Measurements from ENCODE around the gene TMCC1.

Gene TMCC1

GRCh38 chr3:129636082-129636481 lies 257.4 kb downstream of the TMCC1 start:
- Mint-ChIP-seq H3K9me3 (peaks cover 5% of the 10 kb centered on the region), H3K4me1 (no peaks in the 10 kb centered on the region), H3K27me3 (peaks cover 17% of the 10 kb centered on the region), H3K36me3 (peaks cover 6% of the 10 kb centered on the region), H3K27ac (no peak overlapping the region), H3K4me3 (no peak overlapping the region)
- ATAC-seq = no peak

DNA sequence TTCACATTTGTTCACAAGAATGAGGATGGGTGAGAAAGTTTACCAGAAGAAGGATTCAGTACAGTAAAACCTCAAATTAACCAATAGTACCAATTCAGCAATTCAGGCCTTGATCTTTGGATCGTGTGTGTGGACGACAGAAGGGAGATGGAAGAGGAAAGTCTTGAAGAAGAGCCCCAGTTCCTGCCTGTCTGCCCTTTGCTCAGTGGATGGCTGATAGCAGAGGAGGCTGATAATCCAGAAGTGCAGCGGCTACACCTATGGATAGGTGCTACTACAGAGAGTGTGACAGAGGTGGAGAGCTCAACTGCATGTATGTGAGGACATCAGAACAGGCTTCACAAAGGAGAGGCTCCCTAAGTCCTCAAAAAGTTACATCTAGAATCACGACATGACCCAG lies 257.9 kb downstream of the TMCC1 start:
- no peak overlapping the region for H3K27ac Mint-ChIP-seq
- no peak overlapping the region for H3K4me3 Mint-ChIP-seq

DNA sequence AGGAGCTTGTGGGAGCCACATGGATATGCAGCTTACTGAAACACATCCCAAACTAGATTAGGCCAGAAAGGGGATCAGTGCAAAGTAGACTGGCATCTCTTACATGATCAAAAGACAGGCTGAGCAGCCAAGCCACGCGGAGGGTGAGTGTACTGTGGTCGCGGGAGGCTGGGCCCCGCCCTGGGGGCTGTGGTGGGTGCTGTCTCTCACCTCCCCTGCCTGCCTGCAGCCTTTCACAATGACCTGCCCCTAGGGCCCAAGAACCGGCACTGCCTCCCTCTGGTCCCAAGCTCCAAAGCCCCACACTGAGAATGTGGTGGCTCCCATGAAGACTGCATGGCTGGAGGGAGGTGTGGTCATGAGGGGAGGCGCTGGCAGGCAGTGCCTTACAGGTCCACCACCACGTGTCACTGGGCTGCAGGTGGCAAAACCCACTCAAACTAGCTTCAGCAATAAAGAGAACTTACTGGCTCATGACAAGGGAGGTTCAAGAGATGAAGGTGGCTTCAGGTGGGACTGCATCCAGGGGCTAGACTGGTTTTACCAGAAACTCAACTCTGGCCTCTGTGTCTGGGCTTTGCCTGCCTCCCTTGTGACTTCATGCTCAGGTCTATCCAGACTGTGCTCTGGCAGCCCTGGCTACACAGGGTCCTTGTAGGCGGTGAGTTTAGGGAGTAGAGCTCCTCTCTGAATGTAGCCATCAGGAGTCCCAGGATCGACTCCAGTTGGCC lies 259.6 kb downstream of the TMCC1 start:
- H3K4me1 Mint-ChIP-seq = no peaks in the 10 kb centered on the region
- H3K27ac Mint-ChIP-seq = no peak overlapping the region
- H3K9me3 Mint-ChIP-seq = peaks cover 5% of the 10 kb centered on the region
- H3K27me3 Mint-ChIP-seq = peaks cover 17% of the 10 kb centered on the region
- no peak for ATAC-seq
- no peak overlapping the region for H3K4me3 Mint-ChIP-seq
- H3K36me3 Mint-ChIP-seq = peaks cover 6% of the 10 kb centered on the region

More for the DNA sequence above, 257.9 kb downstream of the TMCC1 start:
- no peaks in the 10 kb centered on the region for H3K4me1 Mint-ChIP-seq
- no peak for ATAC-seq
- peaks cover 5% of the 10 kb centered on the region for H3K9me3 Mint-ChIP-seq
- H3K27me3 Mint-ChIP-seq = peaks cover 17% of the 10 kb centered on the region
- H3K36me3 Mint-ChIP-seq = peaks cover 6% of the 10 kb centered on the region

DNA sequence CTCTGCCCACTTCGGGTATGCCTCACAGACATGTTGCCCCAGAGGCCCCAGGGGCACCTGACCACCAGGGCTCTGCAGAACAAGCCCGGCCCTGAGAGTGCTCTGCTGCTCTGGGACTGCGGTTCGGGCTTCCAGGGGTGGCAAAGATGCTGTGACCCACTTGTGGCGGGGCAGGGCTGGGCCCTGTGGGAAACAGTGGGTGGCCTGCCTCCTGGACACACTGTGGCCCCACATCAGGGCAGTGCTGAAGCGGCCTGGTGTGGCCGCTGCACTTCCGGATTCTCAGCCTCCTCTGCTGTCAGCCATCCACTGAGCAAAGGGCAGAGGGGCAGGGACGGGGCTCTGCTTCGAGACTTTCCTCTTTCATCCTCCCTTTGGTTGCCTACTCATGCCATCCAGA lies 260.5 kb downstream of the TMCC1 start:
- no peak for ATAC-seq
- no peak overlapping the region for H3K27ac Mint-ChIP-seq
- peaks cover 17% of the 10 kb centered on the region for H3K27me3 Mint-ChIP-seq
- peaks cover 5% of the 10 kb centered on the region for H3K9me3 Mint-ChIP-seq
- no peak overlapping the region for H3K4me3 Mint-ChIP-seq
- H3K36me3 Mint-ChIP-seq = peaks cover 6% of the 10 kb centered on the region
- peaks cover 5% of the 10 kb centered on the region for H3K4me1 Mint-ChIP-seq

DNA sequence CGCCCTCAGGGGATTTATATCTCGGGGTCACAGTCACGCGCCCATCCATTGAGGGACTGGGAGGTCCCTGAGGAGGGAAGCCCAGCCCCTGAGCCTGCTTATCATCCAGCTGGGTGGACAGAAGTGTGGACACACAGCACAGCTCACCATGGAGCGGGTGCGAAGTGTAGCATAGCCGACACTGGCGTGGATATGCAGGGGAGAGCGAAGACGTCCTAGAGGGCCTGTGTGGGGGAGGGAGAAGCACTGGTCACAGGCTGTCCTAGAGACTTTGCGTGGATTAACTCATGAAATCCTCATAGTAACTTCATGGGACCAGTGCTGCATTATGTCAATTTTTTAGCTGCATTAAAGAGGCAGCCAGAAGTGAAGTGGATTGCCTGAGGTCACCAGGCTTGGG lies 261.0 kb downstream of the TMCC1 start:
- Mint-ChIP-seq H3K36me3 (peaks cover 6% of the 10 kb centered on the region), H3K4me3 (no peak overlapping the region), H3K27me3 (peaks cover 16% of the 10 kb centered on the region), H3K9me3 (peaks cover 5% of the 10 kb centered on the region), H3K4me1 (peaks cover 9% of the 10 kb centered on the region), H3K27ac (no peak overlapping the region)
- no peak for ATAC-seq

GRCh38 chr3:129632056-129632455 lies 261.5 kb downstream of the TMCC1 start:
- Mint-ChIP-seq H3K27me3 (peaks cover 11% of the 10 kb centered on the region), H3K9me3 (peaks cover 5% of the 10 kb centered on the region), H3K36me3 (peaks cover 6% of the 10 kb centered on the region), H3K4me1 (peaks cover 9% of the 10 kb centered on the region), H3K4me3 (no peak overlapping the region), H3K27ac (no peak overlapping the region)
- no peak for ATAC-seq

DNA sequence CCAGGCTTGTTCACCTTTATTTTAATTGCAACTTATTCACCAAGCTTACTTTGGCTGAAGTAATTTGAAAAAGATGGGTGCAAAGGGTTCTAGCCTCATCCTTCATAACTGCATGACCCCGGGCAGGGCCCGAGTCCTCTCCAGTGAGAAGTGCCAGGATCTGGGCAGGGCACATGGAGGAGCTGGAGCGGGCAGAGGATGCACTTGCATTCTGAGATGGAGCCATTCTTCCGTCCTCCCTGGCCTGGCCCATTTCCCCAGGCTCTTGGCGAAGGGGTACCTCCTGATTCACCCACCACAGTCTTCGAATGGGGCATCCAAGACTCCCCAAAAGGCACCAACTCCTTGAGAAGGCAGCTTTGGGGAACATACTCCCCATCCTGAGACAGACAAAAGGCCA lies 264.5 kb downstream of the TMCC1 start:
- H3K4me3 Mint-ChIP-seq = no peak overlapping the region
- H3K27me3 Mint-ChIP-seq = no peaks in the 10 kb centered on the region
- H3K9me3 Mint-ChIP-seq = no peaks in the 10 kb centered on the region
- ATAC-seq = no peak
- no peak overlapping the region for H3K27ac Mint-ChIP-seq
- H3K4me1 Mint-ChIP-seq = peaks cover 15% of the 10 kb centered on the region
- H3K36me3 Mint-ChIP-seq = no peaks in the 10 kb centered on the region

DNA sequence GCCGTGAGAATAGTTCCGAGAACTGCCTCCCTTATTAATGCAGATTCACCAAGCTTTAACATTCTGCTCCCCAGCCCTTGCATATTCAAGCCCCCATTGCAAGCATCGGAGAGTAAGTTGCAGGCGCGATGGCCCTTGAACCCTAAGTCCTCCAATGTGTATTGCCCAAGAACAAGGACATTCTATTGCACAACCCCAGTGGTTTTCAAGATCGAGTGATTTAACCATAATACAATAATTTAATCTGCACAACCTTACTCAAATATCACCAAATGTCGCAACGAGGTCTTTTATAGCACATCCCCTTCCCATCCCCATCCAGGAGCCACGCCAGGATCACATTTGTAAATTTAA lies 265.4 kb downstream of the TMCC1 start:
- Mint-ChIP-seq H3K27ac (peak overlapping the region; percentile 84), H3K4me1 (peaks cover 15% of the 10 kb centered on the region), H3K36me3 (no peaks in the 10 kb centered on the region), H3K9me3 (no peaks in the 10 kb centered on the region), H3K27me3 (no peaks in the 10 kb centered on the region), H3K4me3 (peak overlapping the region; percentile 80)
- no peak for ATAC-seq

DNA sequence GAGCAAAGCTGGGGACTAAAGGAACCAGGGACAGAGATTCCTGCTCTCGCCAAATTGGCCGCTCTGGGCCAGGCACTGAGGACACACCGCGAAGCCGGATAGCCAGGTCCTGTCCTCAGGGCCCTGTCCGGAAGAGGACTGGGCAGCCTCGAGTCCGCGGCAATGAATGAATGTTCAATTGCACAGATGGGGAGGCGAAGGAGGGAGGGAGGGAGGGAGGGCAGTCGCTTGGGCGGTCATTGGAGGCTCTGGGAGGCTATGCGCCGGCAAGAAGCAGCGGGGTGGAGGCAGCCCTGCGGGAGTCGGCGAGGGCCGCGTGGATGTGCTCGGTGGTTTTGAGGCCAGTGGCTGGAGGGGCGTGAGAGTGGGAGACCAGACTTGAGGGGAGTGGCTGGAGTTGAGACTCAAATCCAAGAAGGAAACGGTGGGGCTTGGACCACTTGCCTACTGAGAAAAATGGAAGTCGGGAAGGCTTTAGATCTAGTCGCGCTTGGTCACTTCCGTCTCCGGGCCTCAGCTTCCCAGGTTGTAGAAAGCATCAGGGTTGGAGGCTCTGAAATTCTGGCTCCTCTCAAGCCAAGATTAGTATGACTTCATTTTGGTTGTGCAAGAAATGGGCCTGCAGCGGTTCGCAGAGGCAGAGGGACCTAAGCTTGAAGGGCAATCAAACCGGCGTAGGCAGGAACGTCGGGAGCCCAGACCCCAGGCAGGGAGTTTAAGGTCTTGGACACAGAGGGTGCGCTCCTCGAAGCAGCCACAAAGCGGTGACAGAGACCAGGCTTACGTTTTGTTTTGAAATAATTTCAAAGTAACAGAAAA lies 266.0 kb downstream of the TMCC1 start:
- Mint-ChIP-seq H3K27ac (peak overlapping the region; percentile 84), H3K27me3 (no peaks in the 10 kb centered on the region), H3K4me3 (peak overlapping the region; percentile 80), H3K4me1 (peaks cover 15% of the 10 kb centered on the region), H3K36me3 (no peaks in the 10 kb centered on the region), H3K9me3 (no peaks in the 10 kb centered on the region)
- peak; percentile 61 for ATAC-seq

DNA sequence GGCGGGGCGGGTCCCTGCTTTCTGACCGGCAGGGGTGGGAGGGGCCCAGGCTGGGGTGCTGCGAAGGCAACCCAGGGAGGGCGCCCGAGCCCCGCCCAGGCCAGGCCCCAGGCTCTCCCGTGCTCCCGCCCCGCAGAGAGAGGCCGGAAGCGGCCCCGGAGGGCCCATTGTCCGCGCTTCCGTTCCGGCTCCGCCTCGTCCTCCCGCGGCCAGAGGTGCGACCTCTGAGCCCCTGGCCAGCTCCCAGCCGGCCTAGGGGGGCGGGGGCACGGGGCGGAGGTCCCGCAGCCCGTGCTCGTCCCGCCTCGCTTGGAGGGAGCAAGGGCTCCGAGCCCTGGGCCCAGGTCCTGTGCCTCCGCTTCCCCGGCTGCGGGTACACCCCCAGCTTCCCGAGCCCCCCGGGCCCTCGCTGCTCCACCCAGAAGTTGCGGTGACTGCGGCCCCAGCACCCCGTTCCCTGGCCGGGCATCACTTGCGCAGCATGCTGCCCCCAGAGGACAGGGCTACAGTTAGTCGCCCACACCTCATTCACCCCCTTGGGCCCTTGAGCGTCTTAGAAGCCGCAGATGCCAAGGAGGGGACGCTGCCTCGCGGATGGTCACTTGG lies 266.7 kb downstream of the TMCC1 start:
- ATAC-seq = peak; percentile 95
- Mint-ChIP-seq H3K36me3 (no peaks in the 10 kb centered on the region), H3K4me3 (peak overlapping the region; percentile 80), H3K27me3 (no peaks in the 10 kb centered on the region), H3K4me1 (peaks cover 15% of the 10 kb centered on the region), H3K9me3 (no peaks in the 10 kb centered on the region), H3K27ac (peak overlapping the region; percentile 84)

DNA sequence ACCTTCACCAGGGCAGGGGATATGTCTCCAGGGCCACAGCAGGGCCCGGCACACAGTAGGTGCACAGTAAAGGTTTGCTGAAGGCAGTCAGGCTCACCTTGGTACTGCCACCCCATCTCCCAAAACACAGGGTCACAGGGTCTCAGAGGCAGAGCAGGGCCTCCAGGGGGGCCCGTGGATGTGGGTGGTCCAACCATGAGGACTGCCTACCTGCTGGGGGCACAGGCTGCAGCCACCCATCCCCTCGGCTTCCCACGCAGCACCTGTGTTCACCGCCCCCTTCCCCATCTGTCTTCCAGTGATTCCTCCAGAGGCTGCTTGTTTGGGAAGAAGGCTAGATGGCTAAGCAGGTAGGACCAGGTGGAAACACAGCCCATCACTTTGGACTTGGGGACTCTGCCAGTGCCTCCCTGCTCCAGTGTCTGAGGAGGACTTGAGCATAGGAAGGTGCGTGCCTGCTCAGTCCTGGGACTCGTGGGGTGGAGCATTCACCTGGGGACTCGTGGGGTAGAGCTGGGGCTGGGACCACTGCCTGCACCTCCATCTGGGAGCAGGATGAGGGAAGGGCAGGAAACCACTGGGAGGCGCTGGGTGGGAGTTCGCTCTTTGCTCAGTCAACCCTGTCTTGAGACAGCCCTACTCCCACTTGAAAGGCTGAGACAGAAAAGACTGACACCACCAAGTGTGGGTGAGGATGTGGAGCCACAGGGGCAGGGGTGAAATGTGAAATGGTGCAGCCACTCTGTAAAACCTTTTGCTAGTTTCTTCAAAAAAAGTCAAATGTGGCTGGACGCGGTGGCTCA lies 268.2 kb downstream of the TMCC1 start:
- Mint-ChIP-seq H3K4me3 (peak overlapping the region; percentile 34), H3K4me1 (peaks cover 15% of the 10 kb centered on the region), H3K27me3 (no peaks in the 10 kb centered on the region), H3K9me3 (no peaks in the 10 kb centered on the region), H3K27ac (peak overlapping the region; percentile 48), H3K36me3 (no peaks in the 10 kb centered on the region)
- no peak for ATAC-seq

- H3K4me3 Mint-ChIP-seq = no peak overlapping the region
Observed at GRCh38 chr3:129624347-129625071, 269.0 kb downstream of the TMCC1 start.

DNA sequence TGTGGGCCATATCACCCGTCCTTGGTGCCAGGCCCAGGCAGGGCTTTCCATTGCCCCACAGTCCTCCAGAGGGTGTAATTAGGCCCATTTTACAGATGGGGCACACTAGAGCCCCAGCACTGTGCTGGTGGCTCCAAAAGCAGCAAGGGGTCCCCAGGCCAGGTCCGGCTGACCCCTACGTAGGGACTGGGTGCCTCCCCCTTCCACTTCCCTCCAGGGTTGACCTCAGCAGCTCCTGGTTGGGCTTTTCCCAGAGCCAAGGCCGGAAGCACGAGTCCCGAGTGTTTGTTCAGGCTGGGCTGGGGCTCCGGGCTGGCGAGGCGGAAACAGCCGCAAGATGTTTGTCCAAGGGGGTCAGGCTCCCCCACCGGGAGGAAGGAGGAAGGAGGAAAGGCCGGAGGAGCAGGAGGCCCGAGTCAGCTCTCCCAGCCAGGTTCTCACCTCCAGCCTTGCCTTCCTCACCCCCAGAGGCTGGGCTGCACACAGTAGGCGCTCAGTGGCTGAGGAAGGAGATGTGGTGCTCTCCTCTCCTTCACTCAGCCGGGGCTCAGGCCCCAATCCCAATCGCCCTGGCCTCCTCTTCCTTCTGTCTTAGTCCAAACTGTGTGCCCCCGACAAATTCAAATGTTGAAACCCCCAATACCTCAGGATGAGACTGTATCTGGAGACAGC lies 269.9 kb downstream of the TMCC1 start:
- H3K27ac Mint-ChIP-seq = no peak overlapping the region
- peaks cover 6% of the 10 kb centered on the region for H3K27me3 Mint-ChIP-seq
- no peaks in the 10 kb centered on the region for H3K36me3 Mint-ChIP-seq
- ATAC-seq = no peak
- H3K4me3 Mint-ChIP-seq = no peak overlapping the region
- H3K4me1 Mint-ChIP-seq = peaks cover 27% of the 10 kb centered on the region
- H3K9me3 Mint-ChIP-seq = no peaks in the 10 kb centered on the region

More at GRCh38 chr3:129624347-129625071, 269.0 kb downstream of the TMCC1 start:
- H3K9me3 Mint-ChIP-seq = no peaks in the 10 kb centered on the region
- H3K27ac Mint-ChIP-seq = no peak overlapping the region
- no peaks in the 10 kb centered on the region for H3K36me3 Mint-ChIP-seq
- no peak for ATAC-seq
- no peaks in the 10 kb centered on the region for H3K27me3 Mint-ChIP-seq
- H3K4me1 Mint-ChIP-seq = peaks cover 20% of the 10 kb centered on the region

GRCh38 chr3:129622933-129623332 lies 270.6 kb downstream of the TMCC1 start:
- Mint-ChIP-seq H3K36me3 (no peaks in the 10 kb centered on the region), H3K4me1 (peaks cover 27% of the 10 kb centered on the region), H3K4me3 (no peak overlapping the region), H3K27me3 (peaks cover 12% of the 10 kb centered on the region), H3K9me3 (no peaks in the 10 kb centered on the region), H3K27ac (no peak overlapping the region)
- ATAC-seq = no peak

Data from stimulated activated memory B cell treated with anti-CD40 and anti-IgM and Interleukin-4, amounts not matched to agents 10 μg/mL and 1 μg/mL and 100 μg/mL, for 72 hours (primary cell).